Measurements from ENCODE around the gene TM2D1. TPM values are rescaled to one million over a fixed set of nuclear protein-coding genes. Genes with fewer than 3 reads are reported as not detected.

The TM2D1 gene
- total and polyA plus RNA-seq, 9 of the 15 experiments (the other 6 are each of a cell fraction or from before 2014, with no cell fraction given), result 24.5 to 65.2 (median 47.7) TPM

DNA sequence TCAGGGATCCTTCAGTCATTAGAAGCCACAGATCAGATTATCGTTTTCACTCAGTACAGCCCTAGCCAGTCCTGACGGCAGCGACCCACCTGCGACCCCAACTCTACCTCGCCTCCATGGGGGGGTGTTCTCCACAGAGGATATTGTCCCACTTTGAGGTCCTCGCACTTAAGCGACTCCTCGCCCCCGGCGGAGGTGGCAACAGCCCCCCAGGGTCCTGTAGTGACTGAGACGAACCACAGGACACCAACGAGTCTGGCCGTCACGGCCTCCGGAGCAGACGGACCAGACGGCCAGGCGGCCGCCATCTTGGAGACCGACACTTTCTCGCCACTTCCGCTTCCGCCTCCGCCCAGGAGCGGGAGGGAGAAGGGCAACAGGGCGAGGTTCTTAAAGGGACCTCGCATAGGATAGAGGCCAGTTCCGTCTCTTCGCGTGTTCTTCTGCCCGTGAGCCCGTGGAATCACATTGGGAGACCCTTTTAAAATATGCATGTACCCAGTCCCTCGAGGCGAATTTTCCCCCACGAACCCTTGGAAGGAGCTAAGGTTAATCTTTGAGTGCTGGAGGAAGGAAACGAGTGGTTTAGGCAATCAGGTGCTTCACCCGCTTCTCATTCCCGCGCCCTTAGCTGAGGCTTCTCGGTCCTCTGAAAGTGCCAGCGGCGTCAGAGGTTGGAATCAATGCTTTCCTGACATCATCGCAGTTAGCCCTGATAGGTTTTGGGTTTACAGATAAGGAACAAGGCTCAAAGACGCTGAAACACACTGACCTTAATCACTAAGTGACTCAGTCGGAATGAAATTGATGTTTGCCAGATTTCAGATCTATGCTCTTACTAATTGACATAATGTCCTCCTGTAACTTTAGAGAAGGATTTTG lies at the start of gene TM2D1 (continued):
- TF ChIP-seq TCF3 (CRISPR knock-in tag; IDR thresholded peaks at IDR 0.05) (0 out of 2 replicates have a peak, but pooled peaks have one; percentile 26), PTRF (tag; IDR thresholded peaks at IDR 0.05) (no peak), YY1 (IDR thresholded peaks at IDR 0.05; ENCODE audit: borderline replicate concordance in 1 of 3, control insufficient read depth in 1 of 3, extremely low read depth in 1 of 3, insufficient read depth in 3 of 3, insufficient read length in 1 of 3, insufficient replicate concordance in 2 of 3, low read depth in 1 of 3, low read length in 2 of 3) (peak; percentile 96 to 99 (median 99)), CREB1 (IDR thresholded peaks at IDR 0.05) (no peak; the same call in none of the 2 replicates), CREB1 (CRISPR knock-in tag; IDR thresholded peaks at IDR 0.05) (peak; percentile 16; the same call in 1 of the 2 replicates), ZNF24 (IDR thresholded peaks at IDR 0.05) (no peak), RAD21 (CRISPR knock-in tag; conservative IDR thresholded peaks at IDR 0.05 in 1 of 2, IDR thresholded peaks at IDR 0.05 in 1 of 2) (no peak), CBX1 (IDR thresholded peaks at IDR 0.05; ENCODE audit: low read depth) (0 out of 2 replicates have a peak, but pooled peaks have one; percentile 74), ZNF507 (tag; conservative IDR thresholded peaks at IDR 0.05) (no peak), TEAD2 (tag; IDR thresholded peaks at IDR 0.05) (no peak), EGR1 (conservative IDR thresholded peaks at IDR 0.05) (peak; percentile 48), KLF1 (tag; IDR thresholded peaks at IDR 0.05) (peak; percentile 89), SMAD3 (CRISPR knock-in tag; conservative IDR thresholded peaks at IDR 0.05) (0 out of 2 replicates have a peak, but pooled peaks have one; percentile 9), MAZ (CRISPR knock-in tag; conservative IDR thresholded peaks at IDR 0.05 in 1 of 2, IDR thresholded peaks at IDR 0.05 in 1 of 2) (peak; percentile 87 to 90), RFX7 (CRISPR knock-in tag; IDR thresholded peaks at IDR 0.05) (no peak), JUN (IDR thresholded peaks at IDR 0.05; ENCODE audit: borderline replicate concordance, low read depth, low read length) (peak; percentile 70; the same call in 1 of the 2 replicates), JUN (CRISPR knock-in tag; IDR thresholded peaks at IDR 0.05; ENCODE audit: borderline replicate concordance) (peak; percentile 47; the same call in 1 of the 2 replicates), BRF1 (IDR thresholded peaks at IDR 0.05; ENCODE audit: borderline replicate concordance, extremely low read depth, insufficient read length) (no peak), TAF7 (tag; IDR thresholded peaks at IDR 0.05) (peak; percentile 96)
- TF ChIP-seq, protein P1, sequence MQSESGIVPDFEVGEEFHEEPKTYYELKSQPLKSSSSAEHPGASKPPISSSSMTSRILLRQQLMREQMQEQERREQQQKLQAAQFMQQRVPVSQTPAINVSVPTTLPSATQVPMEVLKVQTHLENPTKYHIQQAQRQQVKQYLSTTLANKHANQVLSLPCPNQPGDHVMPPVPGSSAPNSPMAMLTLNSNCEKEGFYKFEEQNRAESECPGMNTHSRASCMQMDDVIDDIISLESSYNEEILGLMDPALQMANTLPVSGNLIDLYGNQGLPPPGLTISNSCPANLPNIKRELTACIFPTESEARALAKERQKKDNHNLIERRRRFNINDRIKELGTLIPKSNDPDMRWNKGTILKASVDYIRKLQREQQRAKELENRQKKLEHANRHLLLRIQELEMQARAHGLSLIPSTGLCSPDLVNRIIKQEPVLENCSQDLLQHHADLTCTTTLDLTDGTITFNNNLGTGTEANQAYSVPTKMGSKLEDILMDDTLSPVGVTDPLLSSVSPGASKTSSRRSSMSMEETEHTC (IDR thresholded peaks at IDR 0.05), result no peak
- TF ChIP-seq, protein P2, sequence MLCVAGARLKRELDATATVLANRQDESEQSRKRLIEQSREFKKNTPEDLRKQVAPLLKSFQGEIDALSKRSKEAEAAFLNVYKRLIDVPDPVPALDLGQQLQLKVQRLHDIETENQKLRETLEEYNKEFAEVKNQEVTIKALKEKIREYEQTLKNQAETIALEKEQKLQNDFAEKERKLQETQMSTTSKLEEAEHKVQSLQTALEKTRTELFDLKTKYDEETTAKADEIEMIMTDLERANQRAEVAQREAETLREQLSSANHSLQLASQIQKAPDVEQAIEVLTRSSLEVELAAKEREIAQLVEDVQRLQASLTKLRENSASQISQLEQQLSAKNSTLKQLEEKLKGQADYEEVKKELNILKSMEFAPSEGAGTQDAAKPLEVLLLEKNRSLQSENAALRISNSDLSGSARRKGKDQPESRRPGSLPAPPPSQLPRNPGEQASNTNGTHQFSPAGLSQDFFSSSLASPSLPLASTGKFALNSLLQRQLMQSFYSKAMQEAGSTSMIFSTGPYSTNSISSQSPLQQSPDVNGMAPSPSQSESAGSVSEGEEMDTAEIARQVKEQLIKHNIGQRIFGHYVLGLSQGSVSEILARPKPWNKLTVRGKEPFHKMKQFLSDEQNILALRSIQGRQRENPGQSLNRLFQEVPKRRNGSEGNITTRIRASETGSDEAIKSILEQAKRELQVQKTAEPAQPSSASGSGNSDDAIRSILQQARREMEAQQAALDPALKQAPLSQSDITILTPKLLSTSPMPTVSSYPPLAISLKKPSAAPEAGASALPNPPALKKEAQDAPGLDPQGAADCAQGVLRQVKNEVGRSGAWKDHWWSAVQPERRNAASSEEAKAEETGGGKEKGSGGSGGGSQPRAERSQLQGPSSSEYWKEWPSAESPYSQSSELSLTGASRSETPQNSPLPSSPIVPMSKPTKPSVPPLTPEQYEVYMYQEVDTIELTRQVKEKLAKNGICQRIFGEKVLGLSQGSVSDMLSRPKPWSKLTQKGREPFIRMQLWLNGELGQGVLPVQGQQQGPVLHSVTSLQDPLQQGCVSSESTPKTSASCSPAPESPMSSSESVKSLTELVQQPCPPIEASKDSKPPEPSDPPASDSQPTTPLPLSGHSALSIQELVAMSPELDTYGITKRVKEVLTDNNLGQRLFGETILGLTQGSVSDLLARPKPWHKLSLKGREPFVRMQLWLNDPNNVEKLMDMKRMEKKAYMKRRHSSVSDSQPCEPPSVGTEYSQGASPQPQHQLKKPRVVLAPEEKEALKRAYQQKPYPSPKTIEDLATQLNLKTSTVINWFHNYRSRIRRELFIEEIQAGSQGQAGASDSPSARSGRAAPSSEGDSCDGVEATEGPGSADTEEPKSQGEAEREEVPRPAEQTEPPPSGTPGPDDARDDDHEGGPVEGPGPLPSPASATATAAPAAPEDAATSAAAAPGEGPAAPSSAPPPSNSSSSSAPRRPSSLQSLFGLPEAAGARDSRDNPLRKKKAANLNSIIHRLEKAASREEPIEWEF (CRISPR knock-in tag; IDR thresholded peaks at IDR 0.05), result no peak

All from K562 (cell line).